ENCODE data around the gene LUC7L3.

- TF ChIP-seq CTCF (IDR thresholded peaks at IDR 0.05) = no peak
- TF ChIP-seq EZH2 (IDR thresholded peaks at IDR 0.05; ENCODE audit: borderline replicate concordance, insufficient read depth, low read depth, low read length, poor library complexity, severe bottlenecking) = no peak
Observed at GRCh38 chr17:50778988-50779387, 59.6 kb downstream of the LUC7L3 start.

All from B cell (primary cell).